H1 (cell line): ENCODE measurements around the gene GSDME. TPM values are rescaled to one million over a fixed set of nuclear protein-coding genes. Genes with fewer than 3 reads are reported as not detected.
A peak's percentile ranks its signal among the peaks of the same experiment; 100 is the strongest.

Experiments
- CTCF ChIA-PET: fragments of 300-600 bp; sonication (Branson Sonifier 250); formaldehyde crosslinking; loops from one replicate; lab custom pipeline; 2021; ENCODE audit not compliant: partially characterized antibody; lab: Charles Lee
- POLR2A ChIA-PET: fragments of 300-600 bp; sonication (Branson Sonifier 250); formaldehyde crosslinking; loops from one replicate; lab custom pipeline; 2021; ENCODE audit warnings: inconsistent platforms; ENCODE audit not compliant: partially characterized antibody; lab: Charles Lee
- DNase-seq, 2 experiments: peaks; one replicate each; pipeline versions ENCODE4 v3.0.0 to v3.0.0-alpha.2; 2010 to 2022; ENCODE audit warnings: low spot score in 2 of 2, low read depth in 1 of 2, mixed read lengths in 1 of 2
- FAIRE-seq: peaks from 2 replicates; lab custom pipeline; 2011; peaks lifted over from hg19 to GRCh38; lab: Jason Lieb, UNC
- H2AFZ ChIP-seq: 2 replicates; pipeline ENCODE4 v1.8.1; 2012; ENCODE audit warnings: low read length, inconsistent platforms
- H2AK5ac ChIP-seq: 2 replicates; pipeline ENCODE4 v1.6.1; 2013; ENCODE audit warnings: low read depth, low read length
- H2BK120ac ChIP-seq: replicated peaks from 2 replicates; pipeline ENCODE3; 2013; ENCODE audit warnings: low read depth, low read length, inconsistent platforms
- H2BK12ac ChIP-seq: 2 replicates; pipeline ENCODE4 v1.6.1; 2013; ENCODE audit warnings: low read depth, low read length
- H2BK15ac ChIP-seq: 2 replicates; pipeline ENCODE4 v1.6.1; 2013; ENCODE audit warnings: low read length
- H2BK20ac ChIP-seq: 2 replicates; pipeline ENCODE4 v1.6.1; 2013; ENCODE audit warnings: low read length
- H2BK5ac ChIP-seq: 2 replicates; pipeline ENCODE4 v1.6.1; 2013; ENCODE audit warnings: low read depth, low read length
- H3K14ac ChIP-seq: 2 replicates; pipeline ENCODE4 v1.6.1; 2013; ENCODE audit warnings: inconsistent platforms; ENCODE audit not compliant: insufficient read length
- H3K18ac ChIP-seq: 2 replicates; pipeline ENCODE4 v1.6.1; 2013; ENCODE audit warnings: low read length; ENCODE audit errors: extremely low read depth
- H3K23ac ChIP-seq: 2 replicates; pipeline ENCODE4 v1.6.1; 2013; ENCODE audit warnings: inconsistent platforms; ENCODE audit not compliant: insufficient read length
- H3K23me2 ChIP-seq: 2 replicates; pipeline ENCODE4 v1.6.1; 2013; ENCODE audit warnings: low read depth, low read length
- H3K27ac ChIP-seq: 2 replicates; pipeline ENCODE4 v1.6.1; 2011; ENCODE audit warnings: low read depth, low read length, inconsistent platforms
- H3K27me3 ChIP-seq, 4 experiments: replicated peaks in 1 of 4; 1 replicate in 1 of 4; 2 replicates in 3 of 4; pipeline versions ENCODE4 v1.6.1 to v1.8.1; 2011 to 2013; ENCODE audit warnings: low read length in 3 of 4, mild to moderate bottlenecking in 3 of 4, inconsistent platforms in 2 of 4, mixed read lengths in 2 of 4, moderate library complexity in 1 of 4; ENCODE audit not compliant: control insufficient read depth in 3 of 4, insufficient read depth in 3 of 4; ENCODE audit errors: extremely low read depth in 1 of 4
- H3K36me3 ChIP-seq, 4 experiments: 2 replicates each; pipeline versions ENCODE4 v1.6.1 to v1.8.1; 2011 to 2013; ENCODE audit warnings: mild to moderate bottlenecking in 4 of 4, low read length in 3 of 4, moderate library complexity in 2 of 4, control low read depth in 1 of 4, inconsistent platforms in 1 of 4; ENCODE audit not compliant: insufficient read depth in 4 of 4, control insufficient read depth in 2 of 4
- H3K4ac ChIP-seq: replicated peaks from 2 replicates; pipeline ENCODE3; 2013; ENCODE audit warnings: low read length, low read depth, mixed read lengths, inconsistent platforms; ENCODE audit not compliant: insufficient read length
- H3K4me1 ChIP-seq, 4 experiments: replicated peaks in 1 of 4; 1 replicate in 1 of 4; 2 replicates in 3 of 4; pipeline versions ENCODE4 v1.6.1 to v1.8.1; 2011 to 2013; ENCODE audit warnings: low read length in 3 of 4, inconsistent platforms in 2 of 4, mixed read lengths in 1 of 4; ENCODE audit not compliant: insufficient read depth in 4 of 4, control insufficient read depth in 3 of 4
- H3K4me2 ChIP-seq, 2 experiments: 2 replicates each; pipeline versions ENCODE4 v1.6.1 to v1.8.1; 2011 to 2013; ENCODE audit warnings: low read depth in 2 of 2, low read length in 2 of 2, control low read depth in 1 of 2, inconsistent platforms in 1 of 2, mild to moderate bottlenecking in 1 of 2; ENCODE audit not compliant: insufficient read depth in 1 of 2
- H3K4me3 ChIP-seq, 4 experiments: fragments of 200-600, 300-600 bp in 1 of 4; sonication (generic), shearing (Covaris generic), sonication (Bioruptor Twin) in 1 of 4; 2 replicates each; pipeline versions ENCODE4 v1.5.1 to v1.8.1; 2011 to 2016; ENCODE audit warnings: low read length in 4 of 4, low read depth in 3 of 4, control low read depth in 2 of 4, inconsistent platforms in 2 of 4, mild to moderate bottlenecking in 2 of 4, mixed read lengths in 1 of 4, moderate library complexity in 1 of 4; ENCODE audit not compliant: insufficient read depth in 2 of 4; ENCODE audit errors: extremely low read depth in 1 of 4
- H3K56ac ChIP-seq: replicated peaks from 2 replicates; pipeline ENCODE3; 2013; ENCODE audit warnings: low read depth, mild to moderate bottlenecking, mixed read lengths, low read length, inconsistent platforms; ENCODE audit not compliant: insufficient read length
- H3K79me1 ChIP-seq: 2 replicates; pipeline ENCODE4 v1.6.1; 2013; ENCODE audit warnings: low read depth, low read length, control low read depth
- H3K79me2 ChIP-seq, 2 experiments: 2 replicates each; pipeline versions ENCODE4 v1.6.1 to v1.8.1; 2012 to 2013; ENCODE audit warnings: low read length in 2 of 2, mild to moderate bottlenecking in 2 of 2, inconsistent platforms in 1 of 2; ENCODE audit not compliant: insufficient read depth in 2 of 2, control insufficient read depth in 1 of 2
- H3K9ac ChIP-seq, 4 experiments: replicated peaks in 1 of 4; 1 replicate in 1 of 4; 2 replicates in 3 of 4; pipeline versions ENCODE4 v1.6.1 to v1.8.1; 2011 to 2013; ENCODE audit warnings: low read depth in 3 of 4, low read length in 3 of 4, control low read depth in 2 of 4, mild to moderate bottlenecking in 2 of 4, moderate library complexity in 2 of 4, inconsistent platforms in 1 of 4; ENCODE audit errors: extremely low read depth in 1 of 4
- H3K9me3 ChIP-seq, 2 experiments: 2 replicates each; pipeline versions ENCODE4 v1.6.1 to v1.8.1; 2012 to 2013; ENCODE audit warnings: mild to moderate bottlenecking in 2 of 2, moderate library complexity in 2 of 2, control low read depth in 1 of 2, inconsistent platforms in 1 of 2, low read depth in 1 of 2, low read length in 1 of 2, mixed read lengths in 1 of 2; ENCODE audit not compliant: insufficient read depth in 2 of 2
- H4K20me1 ChIP-seq, 2 experiments: replicated peaks in 1 of 2; 2 replicates each; pipeline versions ENCODE3 to v1.8.1; 2011 to 2013; ENCODE audit warnings: inconsistent platforms in 2 of 2, low read length in 2 of 2, mild to moderate bottlenecking in 1 of 2; ENCODE audit not compliant: insufficient read depth in 2 of 2, control insufficient read depth in 1 of 2
- H4K5ac ChIP-seq: 2 replicates; pipeline ENCODE4 v1.6.1; 2013; ENCODE audit warnings: low read length, low read depth, mixed read lengths, inconsistent platforms; ENCODE audit not compliant: insufficient read length
- H4K8ac ChIP-seq: 2 replicates; pipeline ENCODE4 v1.8.0; 2013; ENCODE audit warnings: mild to moderate bottlenecking, moderate library complexity, low read length, inconsistent platforms; ENCODE audit not compliant: insufficient read depth; ENCODE audit errors: extremely low read depth
- H4K91ac ChIP-seq: replicated peaks from 2 replicates; pipeline ENCODE3; 2013; ENCODE audit warnings: low read length, mixed read lengths, inconsistent platforms; ENCODE audit not compliant: insufficient read length
- ASH2L ChIP-seq: fragments of 200-600, 300-600 bp; sonication (generic); IDR thresholded peaks from one replicate; pipeline ENCODE4 v1.7.1; 2017; ENCODE audit warnings: low read length
- TCF12 ChIP-seq: IDR thresholded peaks from 2 replicates; pipeline ENCODE4 v1.6.1; 2011; ENCODE audit warnings: low read depth, mild to moderate bottlenecking, low read length
- USF2 ChIP-seq: IDR thresholded peaks from 2 replicates; pipeline ENCODE4 v1.6.1; 2011; ENCODE audit warnings: low read length, improper control_type of control experiment
- WGBS, 2 experiments: shearing (Covaris generic) in 1 of 2; methylation state at CpG; one replicate each; pipeline versions ENCODE4 v1.1.6 to v1.1.7; 2013 to 2015; ENCODE audit warnings: low lambda C conversion rate in 2 of 2, mixed read lengths in 2 of 2, inconsistent platforms in 1 of 2, low coverage in 1 of 2, missing lambda C conversion rate in 1 of 2; ENCODE audit not compliant: insufficient replicate concordance in 2 of 2, insufficient coverage in 1 of 2, insufficient read length in 1 of 2; ENCODE audit errors: extremely low coverage in 1 of 2, missing lambda C conversion rate in 1 of 2; 5-methylcytosine and 5-hydroxymethylcytosine counted together
- polyA plus RNA-seq, 7 experiments: library from polyadenylated mRNA; depleted of rRNA in 3 of 7; stranded (reverse) in 5 of 7; unstranded in 2 of 7; fragments of >200 nt in 5 of 7; fragments of 200-250 nt in 2 of 7; gene quantifications; 1 replicate in 5 of 7; 2 replicates in 1 of 7; 4 replicates in 1 of 7; pipeline versions ENCODE4 v1.2.1 to v1.2.3, GENCODE V29; 2011 to 2013; ENCODE audit warnings: missing spikeins in 2 of 7, mixed read lengths in 2 of 7
- total RNA-seq: library from RNA; stranded (reverse); fragmentation: NEBNext Ultra II Directional; extraction: Animal tissue kit (Norgen Biotek cat#: 25700); gene quantifications from 2 replicates; pipeline ENCODE4 v1.2.1, GENCODE V29; 2021

Gene GSDME
- total and polyA plus RNA-seq, 2 of the 8 experiments (the other 6 are each of a cell fraction or from before 2014, with no cell fraction given) = 5.4 to 7.6 TPM

DNA sequence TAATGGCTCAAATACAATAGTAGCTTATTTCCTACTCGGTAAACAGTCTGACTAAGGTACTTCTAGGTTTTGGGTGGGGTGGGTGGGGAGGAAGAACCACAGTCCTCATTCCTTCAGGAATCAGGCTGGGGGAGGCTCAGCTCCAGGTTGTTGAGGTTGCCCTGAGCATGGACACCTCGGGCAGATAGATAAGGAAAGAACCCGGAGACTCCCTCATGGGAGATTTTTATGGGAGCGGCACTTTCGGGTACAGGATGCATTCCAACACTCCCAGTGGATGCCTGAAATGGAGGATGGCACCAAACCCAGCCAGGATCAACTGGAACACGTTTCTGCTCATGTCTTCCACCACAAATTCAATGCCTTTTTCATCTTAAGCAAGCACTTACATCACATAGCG is 5.5 kb upstream of the GSDME start:
- H3K9ac ChIP-seq = no peak overlapping the region
- no peaks in the 10 kb centered on the region for H3K79me2 ChIP-seq
- no peaks in the 10 kb centered on the region for H3K36me3 ChIP-seq
- H3K56ac ChIP-seq = no peak overlapping the region
- no peak overlapping the region for H4K91ac ChIP-seq
- H2AK5ac ChIP-seq = no peak overlapping the region
- FAIRE-seq (no peak), DNase-seq (no peak)
- H3K23ac ChIP-seq = no peak overlapping the region
- CTCF ChIA-PET = interaction anchor here (1.1 to 1.4 kb wide), 4 partner anchors 11 to 327 kb away, joined by 3 read pairs; no protein-coding TSS in a partner anchor
- H2BK5ac ChIP-seq = no peak overlapping the region
- POLR2A ChIA-PET = no interaction called here
- no peak overlapping the region for H3K18ac ChIP-seq
- peaks cover 0 to 6% (median 0%) of the 10 kb centered on the region in 4 experiments; a peak in 2 of 7 replicates for H3K4me1 ChIP-seq
- no peaks in the 10 kb centered on the region for H4K20me1 ChIP-seq
- no peak overlapping the region for H3K4me3 ChIP-seq
- no peak overlapping the region for H4K5ac ChIP-seq
- H4K8ac ChIP-seq = no peak overlapping the region
- no peak overlapping the region for H2BK120ac ChIP-seq
- no peak overlapping the region for H3K4ac ChIP-seq
- no peak overlapping the region for H2BK12ac ChIP-seq
- H3K23me2 ChIP-seq = peaks cover 2% of the 10 kb centered on the region; the same call in 1 of the 2 replicates
- H3K27ac ChIP-seq = no peak overlapping the region
- H3K4me2 ChIP-seq = no peak overlapping the region
- no peaks in the 10 kb centered on the region for H3K79me1 ChIP-seq
- H2BK20ac ChIP-seq = no peak overlapping the region
- no peak overlapping the region for H2BK15ac ChIP-seq
- H2AFZ ChIP-seq = no peak overlapping the region
- peaks cover 3 to 13% (median 12%) of the 10 kb centered on the region in 4 experiments for H3K27me3 ChIP-seq
- no peaks in the 10 kb centered on the region for H3K9me3 ChIP-seq
- peak overlapping the region; percentile 69 for H3K14ac ChIP-seq
- 87% methylated on average over 7 of the region's 7 CpGs; no CpG with 5 or more reads in 1 of the 2 experiments for WGBS, 2 experiments
- TF ChIP-seq TCF12 (no peak), USF2 (no peak), ASH2L (no peak)
